Body of pancreas (tissue), 4 donors: ENCODE measurements around the gene ZP4. TPM values are rescaled to one million over a fixed set of nuclear protein-coding genes. Genes with fewer than 3 reads are reported as not detected.
A peak's percentile ranks its signal among the peaks of the same experiment; 100 is the strongest.
"Not testable (repeated sequence)": the region's sequence is repeated elsewhere in the genome, so short reads cannot be mapped to it uniquely, and the experiment has no call there.

Experiments
- ATAC-seq: fragments of 150-250 bp; one replicate; pipeline ENCODE4 v1.9.1; 2016
- DNase-seq, 4 donors: peaks; one replicate each; pipeline ENCODE4 v3.0.0-alpha.2; 2019
- H3K27ac ChIP-seq, 4 donors: fragments of 200-600 bp; sonication (generic); 1 replicate in 3 of 4; 2 replicates in 1 of 4; pipeline versions ENCODE4 v1.5.1 to v1.6.1; 2016 to 2019; ENCODE audit warnings: mild to moderate bottlenecking in 1 of 4, mixed read lengths in 1 of 4, moderate library complexity in 1 of 4
- H3K27me3 ChIP-seq, 2 donors: fragments of 200-600 bp; sonication (generic); one replicate each; pipeline ENCODE4 v1.6.0; 2016; ENCODE audit warnings: mild to moderate bottlenecking in 1 of 2
- H3K36me3 ChIP-seq, 2 donors: fragments of 200-600 bp; sonication (generic); replicated peaks in 1 of 2; 2 replicates each; pipeline ENCODE4 v1.5.1; 2016; ENCODE audit warnings: low read depth in 2 of 2; ENCODE audit not compliant: insufficient read depth in 1 of 2
- H3K4me1 ChIP-seq: fragments of 200-600 bp; sonication (generic); one replicate; pipeline ENCODE4 v1.6.0; 2016
- H3K4me3 ChIP-seq, 2 donors: fragments of 200-600 bp; sonication (generic); 1 replicate in 1 of 2; 2 replicates in 1 of 2; pipeline ENCODE4 v1.5.1; 2016 to 2019
- H3K9me3 ChIP-seq, 3 donors: fragments of 200-600 bp; sonication (generic); 1 replicate in 2 of 3; 2 replicates in 1 of 3; pipeline ENCODE4 v1.5.1; 2016
- POLR2A ChIP-seq, 3 donors: fragments of 450-650 bp; IDR thresholded peaks; one replicate each; pipeline ENCODE4 v1.6.1; 2016; ENCODE audit warnings: antibody characterized with exemption in 3 of 3, mild to moderate bottlenecking in 2 of 3
- WGBS, 2 donors: methylation state at CpG; one replicate each; pipeline ENCODE4 v1.1.5; 2017; 5-methylcytosine and 5-hydroxymethylcytosine counted together
- intact Hi-C: fragments of 100-400 bp; cut with DNase I; formaldehyde crosslinking; loops from one replicate; pipeline ENCODE4 v1.15.1; 2023
- total RNA-seq, 2 donors: library from RNA; depleted of rRNA; stranded (reverse); fragments of >200 nt; gene quantifications; one replicate each; pipeline ENCODE4 v1.1.0, GENCODE V29; 2016
- TF ChIP-seq, protein P1 (sequence below), 7 experiments: fragments of 450-650 bp in 4 of 7; fragments of 200-600 bp in 3 of 7; sonication (generic) in 3 of 7; IDR thresholded peaks; one replicate each; pipeline ENCODE4 v1.5.1; 2016 to 2019; ENCODE audit warnings: antibody characterized with exemption in 7 of 7

The ZP4 gene
- total RNA-seq, 2 donors from 2014 or later: not detected

GRCh38 chr1:237858992-237859391 lies 31.7 kb downstream of the ZP4 start:
- ATAC-seq: no peak

DNA sequence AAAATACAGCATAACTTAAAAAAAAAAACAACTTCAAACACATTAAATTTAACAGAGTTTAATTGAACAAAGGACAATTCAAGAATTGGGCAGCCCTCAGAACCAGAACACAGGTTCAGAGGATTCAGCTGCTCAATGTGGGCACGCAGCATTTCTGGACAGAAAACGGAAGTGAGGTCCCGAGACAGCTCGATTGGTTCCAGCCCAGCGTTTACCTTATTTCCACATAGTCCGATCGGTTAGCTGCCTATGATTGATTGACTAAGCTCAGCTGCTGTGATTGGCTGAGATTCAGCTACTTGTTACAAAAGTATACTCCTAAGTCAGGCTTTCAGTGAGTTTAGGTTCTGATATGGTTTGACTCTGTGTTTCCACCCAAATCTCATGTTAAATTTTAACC lies 33.3 kb downstream of the ZP4 start:
- WGBS, 2 donors: 40 to 44% methylated on average over 7 of the region's 7 CpGs
- Histone ChIP-seq H3K4me3 (no peak overlapping the region), H3K4me1 (no peaks in the 10 kb centered on the region), H3K27me3 (no peaks in the 10 kb centered on the region), H3K27ac (no peak overlapping the region), H3K36me3 (no peaks in the 10 kb centered on the region), H3K9me3 (no peaks in the 10 kb centered on the region)
- TF ChIP-seq, protein P1, sequence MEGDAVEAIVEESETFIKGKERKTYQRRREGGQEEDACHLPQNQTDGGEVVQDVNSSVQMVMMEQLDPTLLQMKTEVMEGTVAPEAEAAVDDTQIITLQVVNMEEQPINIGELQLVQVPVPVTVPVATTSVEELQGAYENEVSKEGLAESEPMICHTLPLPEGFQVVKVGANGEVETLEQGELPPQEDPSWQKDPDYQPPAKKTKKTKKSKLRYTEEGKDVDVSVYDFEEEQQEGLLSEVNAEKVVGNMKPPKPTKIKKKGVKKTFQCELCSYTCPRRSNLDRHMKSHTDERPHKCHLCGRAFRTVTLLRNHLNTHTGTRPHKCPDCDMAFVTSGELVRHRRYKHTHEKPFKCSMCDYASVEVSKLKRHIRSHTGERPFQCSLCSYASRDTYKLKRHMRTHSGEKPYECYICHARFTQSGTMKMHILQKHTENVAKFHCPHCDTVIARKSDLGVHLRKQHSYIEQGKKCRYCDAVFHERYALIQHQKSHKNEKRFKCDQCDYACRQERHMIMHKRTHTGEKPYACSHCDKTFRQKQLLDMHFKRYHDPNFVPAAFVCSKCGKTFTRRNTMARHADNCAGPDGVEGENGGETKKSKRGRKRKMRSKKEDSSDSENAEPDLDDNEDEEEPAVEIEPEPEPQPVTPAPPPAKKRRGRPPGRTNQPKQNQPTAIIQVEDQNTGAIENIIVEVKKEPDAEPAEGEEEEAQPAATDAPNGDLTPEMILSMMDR (IDR thresholded peaks at IDR 0.05): no peak
- intact Hi-C loops: no loop called here
- DNase-seq (no peak), ATAC-seq (peak; percentile 50)

More at GRCh38 chr1:237858992-237859391, 31.7 kb downstream of the ZP4 start:
- 55 to 56% methylated on average over 4 of the region's 4 CpGs for WGBS, 2 donors
- intact Hi-C loops: no loop called here
- Histone ChIP-seq H3K27ac (no peak overlapping the region), H3K27me3 (no peaks in the 10 kb centered on the region), H3K36me3 (no peaks in the 10 kb centered on the region), H3K9me3 (no peaks in the 10 kb centered on the region), H3K4me3 (no peak overlapping the region), H3K4me1 (peaks cover 2% of the 10 kb centered on the region)
- TF ChIP-seq POLR2A (IDR thresholded peaks at IDR 0.05): no peak
- TF ChIP-seq, protein P1 (IDR thresholded peaks at IDR 0.05): no peak
- no peak for DNase-seq

DNA sequence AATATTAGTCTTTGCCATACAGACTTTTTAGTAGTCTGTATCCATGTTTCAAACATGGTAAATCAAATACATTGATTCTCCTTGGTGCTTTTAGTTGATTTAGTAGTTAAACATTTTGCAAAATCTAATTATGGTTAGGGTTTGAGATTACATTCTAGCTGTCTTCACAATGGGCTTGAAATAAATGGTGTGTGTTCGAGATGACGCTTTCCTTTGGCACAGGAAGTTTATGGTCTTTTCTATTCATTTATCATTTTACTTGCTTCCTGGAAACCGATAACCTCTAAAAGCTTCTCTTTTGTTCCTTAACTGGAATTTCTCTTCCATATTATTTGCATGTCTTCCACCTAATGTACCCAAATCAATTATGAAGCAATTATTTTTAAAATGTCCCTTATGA lies 38.4 kb downstream of the ZP4 start:
- no peaks in the 10 kb centered on the region for H3K27me3 ChIP-seq
- 26 to 27% methylated on average over 3 of the region's 3 CpGs for WGBS, 2 donors
- no peaks in the 10 kb centered on the region for H3K4me1 ChIP-seq
- ATAC-seq (peak; percentile 12), DNase-seq (no peak)
- H3K9me3 ChIP-seq: no peaks in the 10 kb centered on the region
- intact Hi-C loops: no loop called here
- H3K4me3 ChIP-seq: no peak overlapping the region
- TF ChIP-seq, protein P1 (IDR thresholded peaks at IDR 0.05): no peak
- no peak for TF ChIP-seq POLR2A (IDR thresholded peaks at IDR 0.05)
- H3K36me3 ChIP-seq: no peaks in the 10 kb centered on the region
- no peak overlapping the region for H3K27ac ChIP-seq

- H3K9me3 ChIP-seq: no peaks in the 10 kb centered on the region
- intact Hi-C loops: no loop called here
- no peak for TF ChIP-seq POLR2A (IDR thresholded peaks at IDR 0.05)
- TF ChIP-seq, protein P1 (IDR thresholded peaks at IDR 0.05): peak; percentile 19 to 53 (median 46)
- H3K4me1 ChIP-seq: no peaks in the 10 kb centered on the region
- H3K27ac ChIP-seq: no peak overlapping the region
- no peaks in the 10 kb centered on the region for H3K36me3 ChIP-seq
- ATAC-seq: peak; percentile 42
- no peaks in the 10 kb centered on the region for H3K27me3 ChIP-seq
- peak; percentile 56 to 70 (median 64) for DNase-seq
- WGBS, 2 donors: 24 to 30% methylated on average over 6 of the region's 6 CpGs
- no peak overlapping the region for H3K4me3 ChIP-seq
Observed at GRCh38 chr1:237851210-237851845, 39.4 kb downstream of the ZP4 start.

GRCh38 chr1:237843516-237843915 lies 47.2 kb downstream of the ZP4 start:
- DNase-seq, H3K27ac ChIP-seq, H3K4me1 ChIP-seq, H3K36me3 ChIP-seq, H3K9me3 ChIP-seq, H3K27me3 ChIP-seq, ATAC-seq, intact Hi-C loops, H3K4me3 ChIP-seq: not testable (repeated sequence)
- WGBS, 2 donors: 83 to 86% methylated on average over 3 of the region's 3 CpGs
